NCI-H1930 (cell line): Measurements from ENCODE around the gene PRDM2.

Experiments
- DNase-seq, 2 experiments: peaks; one replicate each; lab custom pipeline; 2025; lab: John Stamatoyannopoulos, UW

Gene PRDM2

GRCh38 chr1:13790290-13791030 is 90.5 kb downstream of the PRDM2 start:
- no peak for DNase-seq

GRCh38 chr1:13792419-13792818 is 92.4 kb downstream of the PRDM2 start:
- no peak for DNase-seq

GRCh38 chr1:13793088-13793730 is 93.2 kb downstream of the PRDM2 start:
- DNase-seq = no peak

DNA sequence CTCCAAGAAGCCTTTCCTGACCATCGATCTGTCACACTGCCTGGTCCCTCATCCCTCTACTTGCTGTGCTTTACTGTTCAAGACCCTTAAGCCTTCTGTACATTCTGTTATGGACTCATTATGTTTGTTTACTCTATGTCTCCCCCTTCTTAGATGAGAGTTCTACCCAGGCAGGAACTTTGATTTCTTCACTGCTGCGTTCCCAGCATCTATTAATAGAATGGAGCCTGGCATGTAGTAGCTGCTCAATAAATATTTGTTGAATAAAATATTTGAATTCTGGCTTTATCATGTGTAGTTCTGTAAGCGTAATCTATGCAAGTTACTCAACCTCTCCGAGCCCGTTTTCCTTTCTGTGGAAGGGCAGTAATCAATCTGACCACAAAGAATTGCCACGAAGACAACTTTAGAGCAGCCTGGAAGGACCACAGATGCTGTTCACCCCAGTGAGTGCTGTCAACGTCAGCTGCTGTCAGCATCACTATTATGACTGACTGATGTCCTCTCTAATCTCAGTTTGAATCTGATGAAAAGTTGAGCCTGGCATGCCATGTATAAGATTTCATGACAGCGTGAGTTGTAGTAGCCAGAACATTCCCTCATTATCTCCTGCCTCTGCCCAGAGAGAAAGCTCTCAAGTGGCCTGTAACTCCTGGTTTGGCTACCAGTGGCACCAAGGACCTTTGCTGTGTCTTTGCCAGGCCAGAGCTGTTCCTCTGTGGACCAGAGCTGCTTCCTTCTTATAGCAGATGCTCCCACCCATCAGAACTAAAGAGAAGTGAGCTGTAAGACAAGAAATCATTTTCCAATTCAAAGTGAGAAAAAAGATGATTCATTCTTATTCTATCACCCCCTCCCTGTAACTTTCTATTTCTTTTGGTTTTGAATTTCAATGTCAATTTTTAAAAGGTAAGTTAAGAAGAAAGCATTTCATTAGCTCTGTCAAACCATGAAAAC is 94.5 kb downstream of the PRDM2 start:
- no peak for DNase-seq

DNA sequence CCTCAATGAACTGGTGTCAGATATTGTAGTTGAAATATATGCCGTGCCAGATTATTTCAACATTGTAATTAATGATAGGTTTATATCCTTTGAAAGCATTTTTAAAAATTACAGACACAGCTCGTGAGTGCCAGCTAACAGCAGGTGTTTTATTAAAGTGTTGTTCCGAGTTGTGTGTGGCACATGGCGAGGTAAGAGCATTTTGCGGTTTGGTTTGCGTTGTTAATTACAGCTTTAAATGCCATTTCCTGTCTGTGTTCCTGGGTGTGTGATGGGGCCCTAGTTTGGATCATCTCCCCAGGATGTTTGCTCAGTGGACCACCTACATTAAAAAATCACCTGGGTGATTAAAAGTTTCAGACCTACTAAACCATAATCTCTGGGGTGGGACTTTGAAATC is 97.4 kb downstream of the PRDM2 start:
- DNase-seq = no peak

DNA sequence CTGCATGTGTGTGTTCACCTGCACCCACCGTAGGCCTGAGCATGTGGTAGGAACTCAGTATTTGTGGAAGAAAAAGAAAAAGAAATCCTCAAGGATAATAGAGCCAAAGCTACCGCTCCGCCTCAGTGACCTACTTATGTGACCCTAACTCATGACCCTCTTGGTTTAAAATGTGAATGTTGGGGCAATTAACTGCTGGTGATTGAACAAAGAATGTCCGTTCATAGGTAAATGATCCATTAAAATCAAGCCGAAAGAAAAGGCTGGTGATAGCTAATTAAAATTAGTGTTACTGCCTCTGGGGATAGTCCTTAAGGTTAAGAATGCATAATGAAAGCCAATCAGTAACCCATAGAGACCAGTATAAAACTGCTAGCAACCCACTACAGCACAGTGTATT is 98.1 kb downstream of the PRDM2 start:
- DNase-seq = no peak

DNA sequence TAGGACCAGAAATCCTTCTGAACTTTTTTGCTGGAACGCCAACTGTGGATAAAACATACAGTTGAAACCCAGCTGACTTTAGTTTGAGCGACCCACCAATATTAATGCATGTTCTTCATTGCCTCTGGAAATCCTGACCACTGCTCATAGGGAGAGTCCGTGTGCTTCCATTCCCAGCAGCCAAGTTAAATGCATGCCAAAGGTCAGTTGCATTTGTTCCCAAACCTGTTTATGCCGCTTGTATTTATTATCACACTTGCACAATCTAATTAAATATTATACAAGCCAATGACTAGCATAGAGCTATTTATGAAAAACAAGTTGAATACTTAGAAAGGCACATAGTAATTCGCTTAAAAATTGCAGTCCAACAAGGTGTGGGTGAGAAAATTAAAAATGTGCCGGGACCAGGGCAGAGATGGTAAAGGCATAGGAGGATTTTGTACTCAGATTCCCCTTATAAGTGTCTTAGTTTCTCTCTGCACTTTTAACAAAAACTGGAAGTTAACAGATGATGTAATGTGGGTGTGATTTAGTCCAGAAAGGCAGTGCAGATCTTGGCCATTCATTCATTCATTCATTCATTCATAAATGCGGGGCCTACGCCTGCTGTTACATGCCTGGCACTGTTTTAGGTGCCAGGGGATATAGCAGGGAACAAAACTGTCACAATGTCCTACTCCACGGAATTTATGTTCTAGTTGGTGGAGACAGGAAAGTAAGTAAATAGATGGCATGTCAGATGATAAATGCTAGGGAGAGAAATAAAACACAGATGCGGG is 99.7 kb downstream of the PRDM2 start:
- DNase-seq = no peak

DNA sequence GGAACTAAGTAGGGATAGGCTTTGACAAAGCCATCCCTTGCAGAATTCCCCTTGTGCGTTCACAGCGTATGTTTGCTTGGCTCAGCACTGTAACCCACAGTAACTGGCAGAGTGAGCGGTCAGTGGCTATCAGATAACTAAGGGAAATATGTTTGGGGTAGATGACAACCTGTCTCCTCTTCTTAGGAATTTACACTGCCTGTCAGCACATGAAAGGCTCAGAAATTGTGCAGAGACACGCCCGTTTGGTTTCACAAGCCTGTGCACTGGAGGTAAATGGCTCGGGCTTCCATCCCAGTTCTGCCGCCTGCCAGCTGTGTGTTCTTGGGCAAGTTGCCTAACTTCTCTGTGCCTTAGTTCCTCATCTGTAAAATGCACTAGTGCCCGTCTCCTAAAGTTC is 101.2 kb downstream of the PRDM2 start:
- DNase-seq = no peak

GRCh38 chr1:13801655-13802486 is 101.9 kb downstream of the PRDM2 start:
- DNase-seq = no peak

GRCh38 chr1:13802782-13803545 is 103.0 kb downstream of the PRDM2 start:
- DNase-seq = no peak

DNA sequence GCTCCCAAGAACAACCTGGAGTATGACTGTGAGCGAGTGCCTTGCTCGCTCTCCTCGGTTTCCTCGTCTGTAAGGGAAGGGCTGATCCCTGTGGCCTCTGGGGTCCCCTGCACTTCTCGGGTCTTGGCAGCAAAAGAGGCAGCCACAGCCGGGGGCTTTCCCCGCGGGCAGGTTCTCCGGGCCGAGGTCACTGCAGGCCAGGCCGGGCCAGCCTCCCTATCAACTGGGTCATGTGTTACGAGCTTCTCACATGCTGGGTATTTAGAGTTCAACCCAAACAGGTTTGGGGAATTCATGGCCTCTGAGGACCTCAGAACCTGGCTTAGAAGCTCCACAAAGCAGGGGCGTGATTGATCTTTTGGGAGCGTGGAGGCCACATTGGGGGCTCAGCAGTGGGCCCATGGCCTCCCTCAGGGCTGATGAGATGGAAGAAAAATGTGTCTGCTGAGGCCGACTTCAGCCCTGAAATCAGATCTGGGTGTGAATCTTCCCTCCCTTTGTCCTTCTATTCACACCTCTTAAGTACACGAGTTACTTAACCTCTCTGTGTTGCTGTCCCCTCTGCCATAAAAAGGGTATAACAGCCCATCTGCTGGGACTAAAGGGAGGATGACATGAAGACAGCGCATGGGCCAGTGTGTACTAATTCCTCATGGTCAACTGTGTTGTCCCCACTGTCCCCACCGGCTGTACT is 103.7 kb downstream of the PRDM2 start:
- no peak for DNase-seq

DNA sequence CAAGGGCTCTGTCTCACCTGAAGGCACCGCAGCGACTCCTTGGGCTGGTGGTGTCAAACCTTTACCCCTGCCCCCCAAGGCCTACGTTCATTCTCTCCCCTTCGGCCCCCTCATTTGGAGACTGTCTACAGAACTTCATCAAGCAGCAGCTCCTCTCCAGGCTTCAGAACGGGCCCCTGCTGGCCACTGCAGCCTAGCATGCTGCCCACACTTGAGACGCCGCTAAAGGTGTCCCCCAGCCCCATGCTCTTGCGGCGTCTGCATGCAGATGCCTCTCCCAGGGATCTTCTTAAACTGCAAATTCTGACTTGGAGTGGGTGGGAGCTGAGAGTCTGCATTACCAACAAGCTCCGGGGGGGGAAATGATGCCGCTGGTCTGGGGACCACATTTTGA is 104.2 kb downstream of the PRDM2 start:
- DNase-seq = no peak

DNA sequence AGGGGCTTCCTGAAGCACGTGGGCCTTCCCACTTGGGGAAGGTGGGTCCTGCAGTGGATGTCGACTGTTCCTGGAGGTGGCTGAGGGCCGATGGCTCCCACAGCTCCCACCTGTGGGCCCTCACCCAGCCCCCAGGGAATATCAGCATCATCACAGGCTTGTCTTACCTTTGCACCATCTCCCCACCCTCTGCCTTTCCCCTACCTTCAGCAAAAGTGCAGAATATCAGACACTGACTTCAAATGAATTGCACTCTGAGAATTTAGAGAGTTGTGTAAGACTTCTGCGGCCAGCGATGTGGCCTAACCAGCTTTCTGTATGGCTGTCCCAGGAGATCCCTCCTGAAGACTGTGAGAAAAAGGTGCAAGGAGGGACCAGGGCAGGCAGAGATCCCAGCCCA is 105.4 kb downstream of the PRDM2 start:
- no peak for DNase-seq

DNA sequence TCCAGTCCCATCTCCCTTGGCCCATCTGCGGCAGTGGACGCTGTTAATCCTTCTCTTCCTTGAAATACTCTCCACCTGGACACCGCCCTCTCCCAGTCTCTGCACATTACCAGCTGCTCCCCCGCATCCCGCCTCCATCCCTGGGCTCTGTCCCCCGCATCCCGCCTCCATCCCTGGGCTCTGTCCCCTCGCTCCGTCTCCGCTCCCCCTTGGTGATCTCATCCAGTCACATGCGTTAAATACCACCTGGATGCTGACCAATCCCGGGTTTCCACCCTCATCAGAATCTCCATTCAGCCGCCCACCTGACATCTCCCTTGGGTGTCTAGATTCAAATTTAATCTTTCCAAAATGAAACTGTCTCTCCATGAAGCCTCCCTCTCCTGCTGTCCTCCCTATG is 106.1 kb downstream of the PRDM2 start:
- no peak for DNase-seq

DNA sequence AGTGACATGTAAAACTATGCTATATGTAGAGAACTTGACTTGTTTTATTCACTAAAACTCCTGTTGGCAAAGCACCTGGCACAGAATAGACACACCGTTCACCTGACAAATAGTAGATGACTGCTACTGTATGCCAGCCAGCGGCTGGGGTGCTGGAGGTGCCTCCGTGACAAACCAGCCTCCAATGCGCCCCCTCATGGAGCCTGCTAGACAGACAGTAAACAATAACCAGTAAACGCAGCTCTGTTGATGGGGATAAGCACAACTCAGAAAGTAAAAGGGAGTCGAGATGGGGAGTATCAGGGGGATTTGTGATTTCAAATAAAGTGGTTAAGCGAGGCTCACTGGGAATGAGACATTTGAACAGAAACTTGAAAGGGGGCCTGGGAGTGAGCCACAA is 107.2 kb downstream of the PRDM2 start:
- no peak for DNase-seq

- DNase-seq = no peak
Observed at GRCh38 chr1:13808729-13809131, 108.7 kb downstream of the PRDM2 start.

DNA sequence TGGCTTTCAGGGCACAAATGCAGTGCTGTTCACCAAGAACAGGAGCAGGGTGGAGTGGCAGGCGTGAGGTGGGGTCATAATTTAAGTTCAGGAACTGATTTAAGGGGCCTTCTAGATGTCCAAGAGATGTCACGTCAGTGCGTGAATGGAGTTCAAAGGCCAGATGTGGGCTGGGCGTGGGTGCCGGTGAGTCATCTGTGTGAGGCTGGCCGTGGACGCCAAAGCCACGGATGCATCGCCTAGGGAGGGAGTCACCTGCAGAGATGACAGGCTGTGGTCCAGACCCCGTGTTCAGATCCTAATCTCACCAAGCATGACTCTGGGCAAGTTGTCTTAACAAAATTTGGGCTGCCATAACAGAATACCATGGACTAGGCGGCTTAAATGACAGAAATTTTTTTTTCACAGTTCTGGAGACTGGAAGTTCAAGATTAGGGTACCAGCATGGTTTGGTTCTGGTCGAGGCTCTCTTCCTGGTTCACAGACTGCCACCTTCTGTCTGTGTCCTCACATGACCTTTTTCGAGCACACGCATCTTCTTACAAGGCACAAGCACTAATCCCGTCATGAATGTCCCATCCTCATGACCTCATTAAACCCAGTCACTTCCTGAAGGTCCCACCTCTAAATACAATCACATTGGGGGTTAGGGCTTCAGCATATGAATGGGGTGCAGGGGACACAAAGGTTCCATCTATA is 109.6 kb downstream of the PRDM2 start:
- no peak for DNase-seq

- DNase-seq = no peak
Observed at GRCh38 chr1:13812456-13813397, 112.7 kb downstream of the PRDM2 start.
